GM20431 (cell line): ENCODE results near the gene ATP6V1B1.

ENCODE experiments used
- in situ Hi-C: fragments of 300-500 bp; cut with MseI, MboI; formaldehyde crosslinking; loops from one replicate; pipeline ENCODE4 v1.15.0; 2020; ENCODE audit warnings: low sequenced_read_pairs; ENCODE audit not compliant: unreplicated experiment

The ATP6V1B1 gene

GRCh38 chr2:70941186-70941585 is 5.5 kb downstream of the ATP6V1B1 start:
- in situ Hi-C loops: no loop called here

- in situ Hi-C loops: no loop called here
Measured at GRCh38 chr2:70941701-70942100, 6.0 kb downstream of the ATP6V1B1 start.

GRCh38 chr2:70942396-70943204 is 6.9 kb downstream of the ATP6V1B1 start:
- in situ Hi-C loops: no loop called here

- in situ Hi-C loops: no loop called here
Measured at GRCh38 chr2:70943205-70943871, 7.6 kb downstream of the ATP6V1B1 start.

GRCh38 chr2:70944111-70944690 is 8.5 kb downstream of the ATP6V1B1 start:
- in situ Hi-C loops: no loop called here

- in situ Hi-C loops: no loop called here
Measured at GRCh38 chr2:70946832-70947442, 11.2 kb downstream of the ATP6V1B1 start.

- in situ Hi-C loops: no loop called here
Measured at GRCh38 chr2:70947556-70948184, 12.0 kb downstream of the ATP6V1B1 start.

- in situ Hi-C loops: no loop called here
Measured at GRCh38 chr2:70948337-70949003, 12.8 kb downstream of the ATP6V1B1 start.

GRCh38 chr2:70949086-70949485 is 13.4 kb downstream of the ATP6V1B1 start:
- in situ Hi-C loops: no loop called here

- in situ Hi-C loops: no loop called here
Measured at GRCh38 chr2:70954886-70955285, 19.2 kb downstream of the ATP6V1B1 start.

- in situ Hi-C loops: no loop called here
Measured at GRCh38 chr2:70956141-70956540, 20.4 kb downstream of the ATP6V1B1 start.

GRCh38 chr2:70957798-70958197 is 22.1 kb downstream of the ATP6V1B1 start:
- in situ Hi-C loops: no loop called here

GRCh38 chr2:70958759-70959158 is 23.1 kb downstream of the ATP6V1B1 start:
- in situ Hi-C loops: no loop called here

GRCh38 chr2:70959271-70959761 is 23.6 kb downstream of the ATP6V1B1 start:
- in situ Hi-C loops: no loop called here

- in situ Hi-C loops: no loop called here
Measured at GRCh38 chr2:70959851-70960832, 24.4 kb downstream of the ATP6V1B1 start.

GRCh38 chr2:70960833-70961647 is 25.3 kb downstream of the ATP6V1B1 start:
- in situ Hi-C loops: no loop called here

- in situ Hi-C loops: no loop called here
Measured at GRCh38 chr2:70961648-70961994, 25.9 kb downstream of the ATP6V1B1 start.
